ENCODE results near the gene MYO1F.

Gene MYO1F

DNA sequence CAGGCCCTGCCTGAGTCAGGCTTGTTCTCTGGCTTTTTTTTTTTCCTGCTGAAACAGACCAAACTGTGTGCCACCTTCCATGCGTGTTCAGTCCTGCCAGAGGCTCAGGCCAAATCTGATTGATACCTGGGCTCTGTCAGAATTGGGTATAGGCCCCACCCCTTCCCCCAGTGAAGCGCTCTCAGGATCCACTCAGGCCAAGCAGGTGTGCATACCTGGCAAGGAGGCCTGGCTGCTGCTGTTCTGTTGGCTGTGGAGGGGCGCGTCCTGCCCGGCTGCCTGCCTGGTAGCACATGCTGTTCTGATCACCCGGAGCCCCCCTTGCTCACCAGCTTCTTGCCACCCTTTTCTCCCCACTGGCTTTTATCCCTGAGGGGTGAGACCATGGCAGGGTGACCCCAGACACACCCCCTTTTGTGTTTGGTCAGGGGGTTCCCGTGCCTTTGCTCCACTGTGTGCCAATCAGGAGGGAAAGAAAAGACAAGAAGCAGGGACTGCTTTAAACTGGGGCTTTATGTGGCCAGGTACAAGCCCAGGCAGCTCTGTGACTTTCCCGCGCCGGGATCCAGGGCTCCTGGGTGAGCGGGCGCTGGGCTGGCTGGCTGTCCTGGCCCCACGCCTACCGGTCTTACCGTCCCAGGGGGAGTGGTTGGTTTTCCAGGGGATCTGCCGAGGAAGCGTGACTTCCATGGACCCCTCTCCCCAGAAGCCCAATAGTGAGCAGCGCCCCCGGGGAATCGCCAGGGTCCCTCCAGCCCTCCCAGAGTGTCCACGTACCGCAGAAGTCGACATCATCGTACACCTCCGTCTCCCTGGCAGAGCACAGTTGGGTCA lies 87.5 kb downstream of the MYO1F start:
- H3K4me1 ChIP-seq (ENCODE audit: control insufficient read depth, insufficient read depth, low read length), result no peaks in the 10 kb centered on the region
- no peak overlapping the region for H3K27ac ChIP-seq (ENCODE audit: low read depth, low read length)
- H3K27me3 ChIP-seq (ENCODE audit: control insufficient read depth, insufficient read depth, low read length), result no peaks in the 10 kb centered on the region
- no peak overlapping the region for H3K4me3 ChIP-seq (ENCODE audit: low read length)
- H3K36me3 ChIP-seq (ENCODE audit: control insufficient read depth, insufficient read depth, low read length), result peaks cover 25% of the 10 kb centered on the region
- H3K9ac ChIP-seq (ENCODE audit: low read length), result no peak overlapping the region

- peaks cover 31% of the 10 kb centered on the region for H3K36me3 ChIP-seq (ENCODE audit: control insufficient read depth, insufficient read depth, low read length)
These were observed 88.9 kb downstream of the MYO1F start for GRCh38 chr19:8488365-8488764.

GRCh38 chr19:8487137-8487851 lies 89.9 kb downstream of the MYO1F start:
- Histone ChIP-seq H3K36me3 (ENCODE audit: control insufficient read depth, insufficient read depth, low read length) (peaks cover 31% of the 10 kb centered on the region), H3K9ac (ENCODE audit: low read length) (no peak overlapping the region), H3K4me3 (ENCODE audit: low read length) (no peak overlapping the region), H3K27ac (ENCODE audit: low read depth, low read length) (no peak overlapping the region), H3K27me3 (ENCODE audit: control insufficient read depth, insufficient read depth, low read length) (no peaks in the 10 kb centered on the region), H3K4me1 (ENCODE audit: control insufficient read depth, insufficient read depth, low read length) (no peaks in the 10 kb centered on the region)

More at GRCh38 chr19:8488365-8488764, 88.9 kb downstream of the MYO1F start:
- no peaks in the 10 kb centered on the region for H3K4me1 ChIP-seq (ENCODE audit: control insufficient read depth, insufficient read depth, low read length)
- no peaks in the 10 kb centered on the region for H3K27me3 ChIP-seq (ENCODE audit: control insufficient read depth, insufficient read depth, low read length)
- no peak overlapping the region for H3K4me3 ChIP-seq (ENCODE audit: low read length)
- H3K27ac ChIP-seq (ENCODE audit: low read depth, low read length), result no peak overlapping the region
- H3K9ac ChIP-seq (ENCODE audit: low read length), result no peak overlapping the region

- Histone ChIP-seq H3K4me3 (ENCODE audit: low read length) (no peak overlapping the region), H3K4me1 (ENCODE audit: control insufficient read depth, insufficient read depth, low read length) (no peaks in the 10 kb centered on the region), H3K9ac (ENCODE audit: low read length) (no peak overlapping the region), H3K27ac (ENCODE audit: low read depth, low read length) (no peak overlapping the region), H3K36me3 (ENCODE audit: control insufficient read depth, insufficient read depth, low read length) (peaks cover 31% of the 10 kb centered on the region), H3K27me3 (ENCODE audit: control insufficient read depth, insufficient read depth, low read length) (no peaks in the 10 kb centered on the region)
These were observed 90.5 kb downstream of the MYO1F start for GRCh38 chr19:8486661-8487136.

- Histone ChIP-seq H3K27ac (ENCODE audit: low read depth, low read length) (no peak overlapping the region), H3K4me3 (ENCODE audit: low read length) (no peak overlapping the region), H3K36me3 (ENCODE audit: control insufficient read depth, insufficient read depth, low read length) (peaks cover 32% of the 10 kb centered on the region), H3K9ac (ENCODE audit: low read length) (no peak overlapping the region), H3K27me3 (ENCODE audit: control insufficient read depth, insufficient read depth, low read length) (no peaks in the 10 kb centered on the region), H3K4me1 (ENCODE audit: control insufficient read depth, insufficient read depth, low read length) (no peaks in the 10 kb centered on the region)
These were observed 91.5 kb downstream of the MYO1F start for GRCh38 chr19:8485561-8486371.

- Histone ChIP-seq H3K36me3 (ENCODE audit: control insufficient read depth, insufficient read depth, low read length) (peaks cover 34% of the 10 kb centered on the region), H3K4me3 (ENCODE audit: low read length) (no peak overlapping the region), H3K4me1 (ENCODE audit: control insufficient read depth, insufficient read depth, low read length) (no peaks in the 10 kb centered on the region), H3K27me3 (ENCODE audit: control insufficient read depth, insufficient read depth, low read length) (no peaks in the 10 kb centered on the region), H3K27ac (ENCODE audit: low read depth, low read length) (no peak overlapping the region), H3K9ac (ENCODE audit: low read length) (no peak overlapping the region)
These were observed 92.8 kb downstream of the MYO1F start for GRCh38 chr19:8484331-8484894.

DNA sequence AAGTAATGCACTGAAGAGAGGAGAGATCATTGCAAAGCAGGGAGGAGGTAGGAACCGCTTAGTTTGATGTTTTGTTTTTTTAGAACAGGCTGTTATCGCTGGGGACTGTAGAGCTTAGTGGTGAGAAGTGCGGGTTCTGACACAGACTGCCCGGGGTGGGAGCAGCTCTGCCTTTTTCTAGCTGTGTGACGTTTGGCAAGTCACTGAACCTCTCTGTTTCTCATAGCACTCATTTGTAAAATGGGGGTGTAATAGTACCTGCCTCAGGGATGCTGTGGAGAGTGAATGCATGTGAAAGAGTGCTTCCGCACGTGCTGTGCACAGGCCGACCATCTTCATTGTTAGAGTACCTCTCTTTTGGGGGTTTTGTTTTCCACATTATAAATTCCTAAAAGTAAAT lies 94.1 kb downstream of the MYO1F start:
- H3K4me1 ChIP-seq (ENCODE audit: control insufficient read depth, insufficient read depth, low read length), result no peaks in the 10 kb centered on the region
- no peak overlapping the region for H3K27ac ChIP-seq (ENCODE audit: low read depth, low read length)
- H3K36me3 ChIP-seq (ENCODE audit: control insufficient read depth, insufficient read depth, low read length), result peaks cover 36% of the 10 kb centered on the region
- no peak overlapping the region for H3K9ac ChIP-seq (ENCODE audit: low read length)
- H3K27me3 ChIP-seq (ENCODE audit: control insufficient read depth, insufficient read depth, low read length), result no peaks in the 10 kb centered on the region
- H3K4me3 ChIP-seq (ENCODE audit: low read length), result no peak overlapping the region

GRCh38 chr19:8482696-8483095 lies 94.5 kb downstream of the MYO1F start:
- no peaks in the 10 kb centered on the region for H3K27me3 ChIP-seq (ENCODE audit: control insufficient read depth, insufficient read depth, low read length)
- no peaks in the 10 kb centered on the region for H3K4me1 ChIP-seq (ENCODE audit: control insufficient read depth, insufficient read depth, low read length)
- H3K9ac ChIP-seq (ENCODE audit: low read length), result no peak overlapping the region
- H3K27ac ChIP-seq (ENCODE audit: low read depth, low read length), result no peak overlapping the region
- no peak overlapping the region for H3K4me3 ChIP-seq (ENCODE audit: low read length)
- H3K36me3 ChIP-seq (ENCODE audit: control insufficient read depth, insufficient read depth, low read length), result peaks cover 35% of the 10 kb centered on the region

GRCh38 chr19:8481616-8482015 lies 95.6 kb downstream of the MYO1F start:
- H3K27me3 ChIP-seq (ENCODE audit: control insufficient read depth, insufficient read depth, low read length), result no peaks in the 10 kb centered on the region
- H3K9ac ChIP-seq (ENCODE audit: low read length), result no peak overlapping the region
- H3K4me1 ChIP-seq (ENCODE audit: control insufficient read depth, insufficient read depth, low read length), result no peaks in the 10 kb centered on the region
- H3K27ac ChIP-seq (ENCODE audit: low read depth, low read length), result no peak overlapping the region
- no peak overlapping the region for H3K4me3 ChIP-seq (ENCODE audit: low read length)
- peaks cover 31% of the 10 kb centered on the region for H3K36me3 ChIP-seq (ENCODE audit: control insufficient read depth, insufficient read depth, low read length)

GRCh38 chr19:8481201-8481600 lies 96.0 kb downstream of the MYO1F start:
- H3K27ac ChIP-seq (ENCODE audit: low read depth, low read length), result no peak overlapping the region
- H3K4me1 ChIP-seq (ENCODE audit: control insufficient read depth, insufficient read depth, low read length), result no peaks in the 10 kb centered on the region
- H3K9ac ChIP-seq (ENCODE audit: low read length), result no peak overlapping the region
- H3K27me3 ChIP-seq (ENCODE audit: control insufficient read depth, insufficient read depth, low read length), result no peaks in the 10 kb centered on the region
- H3K36me3 ChIP-seq (ENCODE audit: control insufficient read depth, insufficient read depth, low read length), result peaks cover 31% of the 10 kb centered on the region
- no peak overlapping the region for H3K4me3 ChIP-seq (ENCODE audit: low read length)

DNA sequence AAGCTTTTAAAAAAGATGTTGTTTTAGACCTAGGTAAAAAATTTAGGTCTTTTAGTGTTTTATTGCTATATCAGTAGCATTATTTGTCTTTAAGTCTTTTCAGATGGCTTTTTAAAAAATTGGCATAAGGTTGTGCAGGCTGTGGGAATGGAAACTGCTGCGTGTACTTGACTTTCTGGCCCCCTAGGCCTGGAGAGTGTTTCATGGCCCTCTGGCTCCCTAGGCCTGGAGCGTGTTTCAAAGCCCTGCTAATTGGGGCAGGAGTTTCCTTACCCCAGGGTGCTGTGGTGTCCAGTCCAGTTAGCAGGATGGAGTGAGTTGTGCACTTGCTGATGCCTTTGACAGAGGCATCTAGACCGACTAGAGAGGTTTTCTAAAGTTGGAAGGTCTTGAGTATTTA lies 98.6 kb downstream of the MYO1F start:
- no peak overlapping the region for H3K27ac ChIP-seq (ENCODE audit: low read depth, low read length)
- no peaks in the 10 kb centered on the region for H3K4me1 ChIP-seq (ENCODE audit: control insufficient read depth, insufficient read depth, low read length)
- no peak overlapping the region for H3K4me3 ChIP-seq (ENCODE audit: low read length)
- peaks cover 28% of the 10 kb centered on the region for H3K36me3 ChIP-seq (ENCODE audit: control insufficient read depth, insufficient read depth, low read length)
- no peaks in the 10 kb centered on the region for H3K27me3 ChIP-seq (ENCODE audit: control insufficient read depth, insufficient read depth, low read length)
- no peak overlapping the region for H3K9ac ChIP-seq (ENCODE audit: low read length)

DNA sequence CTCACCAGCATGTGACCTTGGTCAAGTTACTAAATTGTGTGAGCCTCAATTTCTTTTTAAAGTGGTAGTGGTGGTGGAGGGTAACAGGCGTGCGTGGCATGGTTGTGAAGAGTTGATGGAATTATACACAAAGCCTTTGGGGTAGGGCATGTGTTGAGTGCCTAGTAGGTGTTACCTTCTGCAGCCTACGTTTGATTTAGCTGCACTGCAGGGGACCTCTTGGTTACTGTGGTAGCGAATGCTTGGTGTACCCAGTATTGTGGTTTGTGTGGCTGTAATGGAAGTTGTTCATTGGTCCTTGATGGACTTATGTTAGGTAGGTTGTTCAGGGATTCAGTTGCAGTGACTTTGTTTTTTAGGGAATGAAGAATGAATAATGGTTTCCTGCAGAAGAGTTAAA lies 99.4 kb downstream of the MYO1F start:
- Histone ChIP-seq H3K27me3 (ENCODE audit: control insufficient read depth, insufficient read depth, low read length) (no peaks in the 10 kb centered on the region), H3K4me1 (ENCODE audit: control insufficient read depth, insufficient read depth, low read length) (no peaks in the 10 kb centered on the region), H3K27ac (ENCODE audit: low read depth, low read length) (no peak overlapping the region), H3K4me3 (ENCODE audit: low read length) (no peak overlapping the region), H3K36me3 (ENCODE audit: control insufficient read depth, insufficient read depth, low read length) (peaks cover 30% of the 10 kb centered on the region), H3K9ac (ENCODE audit: low read length) (no peak overlapping the region)
